Loucy (cell line): ENCODE results near the gene KCNJ5.

Experiments
- H2AFZ ChIP-seq: fragments of 200-600 bp; sonication (generic); 2 replicates; pipeline ENCODE4 v1.6.0; 2016; ENCODE audit warnings: antibody characterized with exemption, mild to moderate bottlenecking, low read length, moderate library complexity
- H3F3A ChIP-seq: fragments of 200-600 bp; 2 replicates; pipeline ENCODE4 v1.6.0; 2016; ENCODE audit warnings: antibody characterized with exemption, low read depth, mild to moderate bottlenecking
- H3K27me3 ChIP-seq: fragments of 200-600 bp; sonication (generic); 2 replicates; pipeline ENCODE4 v1.6.1; 2014; ENCODE audit warnings: low read length, mild to moderate bottlenecking; ENCODE audit not compliant: insufficient read depth, poor library complexity, severe bottlenecking
- H3K36me3 ChIP-seq: fragments of 200-600 bp; sonication (generic); 2 replicates; pipeline ENCODE4 v1.6.1; 2016; ENCODE audit warnings: low read length; ENCODE audit not compliant: insufficient read depth
- H3K4me1 ChIP-seq: fragments of 200-600 bp; sonication (generic); 2 replicates; pipeline ENCODE4 v1.5.1; 2014; ENCODE audit warnings: low read length, mild to moderate bottlenecking; ENCODE audit not compliant: insufficient read depth, poor library complexity, severe bottlenecking
- H3K4me2 ChIP-seq: fragments of 200-600 bp; sonication (generic); 2 replicates; pipeline ENCODE4 v1.6.0; 2014; ENCODE audit warnings: antibody characterized with exemption, low read length, low read depth, mild to moderate bottlenecking; ENCODE audit not compliant: poor library complexity, severe bottlenecking
- H3K4me3 ChIP-seq: fragments of 200-600 bp; sonication (generic); 2 replicates; pipeline ENCODE4 v1.5.1; 2014; ENCODE audit warnings: low read length, mild to moderate bottlenecking, mixed read lengths; ENCODE audit not compliant: poor library complexity, severe bottlenecking
- H3K79me2 ChIP-seq: fragments of 200-600 bp; sonication (generic); 2 replicates; pipeline ENCODE4 v1.6.1; 2014; ENCODE audit warnings: low read length; ENCODE audit not compliant: insufficient read depth
- H3K9ac ChIP-seq: fragments of 200-600 bp; sonication (generic); 2 replicates; pipeline ENCODE4 v1.6.0; 2014; ENCODE audit warnings: mild to moderate bottlenecking, low read depth, low read length, moderate library complexity; ENCODE audit not compliant: poor library complexity, severe bottlenecking
- H3K9me2 ChIP-seq: fragments of 200-600 bp; sonication (generic); replicated peaks from 2 replicates; pipeline ENCODE4 v1.6.1; 2016; ENCODE audit warnings: low read depth, low read length, mixed read lengths
- H3K9me3 ChIP-seq: fragments of 200-600 bp; sonication (generic); 2 replicates; pipeline ENCODE4 v1.6.1; 2014; ENCODE audit warnings: mild to moderate bottlenecking, antibody characterized with exemption, low read length, low read depth; ENCODE audit not compliant: insufficient read depth
- H4K20me1 ChIP-seq: fragments of 200-600 bp; sonication (generic); 2 replicates; pipeline ENCODE4 v1.6.0; 2014; ENCODE audit warnings: antibody characterized with exemption, low read length, mild to moderate bottlenecking; ENCODE audit not compliant: insufficient read depth, poor library complexity, severe bottlenecking
- EZH2phosphoT487 ChIP-seq: fragments of 200-600 bp; IDR thresholded peaks from 2 replicates; pipeline ENCODE4 v1.6.1; 2018; ENCODE audit warnings: antibody characterized with exemption, mild to moderate bottlenecking, moderate library complexity, borderline replicate concordance
- TF ChIP-seq, protein P1 (sequence below): fragments of 200-600 bp; sonication (generic); conservative IDR thresholded peaks from 2 replicates; pipeline ENCODE4 v1.5.1; 2014; ENCODE audit warnings: mild to moderate bottlenecking, antibody characterized with exemption, low read length

Gene KCNJ5

DNA sequence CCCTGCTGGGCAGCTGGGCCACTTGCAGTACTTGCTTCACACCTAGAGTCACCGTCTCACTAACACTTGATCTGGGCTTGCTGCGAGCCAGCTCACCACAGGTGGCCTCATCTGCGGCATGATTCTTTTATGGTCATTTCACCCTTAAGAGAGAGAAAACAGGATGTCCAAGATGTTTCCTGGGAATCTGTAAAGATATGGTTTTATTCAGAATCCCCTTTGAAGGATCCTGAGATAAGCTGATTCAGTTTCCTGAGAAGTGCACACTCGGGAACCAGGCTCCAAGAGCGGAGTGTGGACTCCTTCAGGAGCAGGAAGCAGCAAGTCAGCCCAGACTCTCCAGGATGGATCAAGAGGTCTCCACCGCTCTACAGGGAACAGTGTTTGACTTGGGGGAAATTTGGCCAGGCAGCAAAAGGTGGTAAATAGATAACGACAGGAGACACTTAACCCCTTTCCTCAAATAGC lies 73.3 kb downstream of the KCNJ5 start:
- no peaks in the 10 kb centered on the region for H3K27me3 ChIP-seq
- peak overlapping the region; percentile 53 for H3K4me2 ChIP-seq
- H3K4me1 ChIP-seq: peaks cover 20% of the 10 kb centered on the region
- no peaks in the 10 kb centered on the region for H3F3A ChIP-seq
- no peaks in the 10 kb centered on the region for H3K9me2 ChIP-seq
- H2AFZ ChIP-seq: no peak overlapping the region
- H3K9ac ChIP-seq: no peak overlapping the region
- H3K36me3 ChIP-seq: peaks cover 7% of the 10 kb centered on the region; the same call in 1 of the 2 replicates
- H4K20me1 ChIP-seq: no peaks in the 10 kb centered on the region
- H3K79me2 ChIP-seq: no peaks in the 10 kb centered on the region
- TF ChIP-seq EZH2phosphoT487: no peak
- TF ChIP-seq, protein P1, sequence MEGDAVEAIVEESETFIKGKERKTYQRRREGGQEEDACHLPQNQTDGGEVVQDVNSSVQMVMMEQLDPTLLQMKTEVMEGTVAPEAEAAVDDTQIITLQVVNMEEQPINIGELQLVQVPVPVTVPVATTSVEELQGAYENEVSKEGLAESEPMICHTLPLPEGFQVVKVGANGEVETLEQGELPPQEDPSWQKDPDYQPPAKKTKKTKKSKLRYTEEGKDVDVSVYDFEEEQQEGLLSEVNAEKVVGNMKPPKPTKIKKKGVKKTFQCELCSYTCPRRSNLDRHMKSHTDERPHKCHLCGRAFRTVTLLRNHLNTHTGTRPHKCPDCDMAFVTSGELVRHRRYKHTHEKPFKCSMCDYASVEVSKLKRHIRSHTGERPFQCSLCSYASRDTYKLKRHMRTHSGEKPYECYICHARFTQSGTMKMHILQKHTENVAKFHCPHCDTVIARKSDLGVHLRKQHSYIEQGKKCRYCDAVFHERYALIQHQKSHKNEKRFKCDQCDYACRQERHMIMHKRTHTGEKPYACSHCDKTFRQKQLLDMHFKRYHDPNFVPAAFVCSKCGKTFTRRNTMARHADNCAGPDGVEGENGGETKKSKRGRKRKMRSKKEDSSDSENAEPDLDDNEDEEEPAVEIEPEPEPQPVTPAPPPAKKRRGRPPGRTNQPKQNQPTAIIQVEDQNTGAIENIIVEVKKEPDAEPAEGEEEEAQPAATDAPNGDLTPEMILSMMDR: no peak
- H3K9me3 ChIP-seq: no peaks in the 10 kb centered on the region
- H3K4me3 ChIP-seq: no peak overlapping the region

DNA sequence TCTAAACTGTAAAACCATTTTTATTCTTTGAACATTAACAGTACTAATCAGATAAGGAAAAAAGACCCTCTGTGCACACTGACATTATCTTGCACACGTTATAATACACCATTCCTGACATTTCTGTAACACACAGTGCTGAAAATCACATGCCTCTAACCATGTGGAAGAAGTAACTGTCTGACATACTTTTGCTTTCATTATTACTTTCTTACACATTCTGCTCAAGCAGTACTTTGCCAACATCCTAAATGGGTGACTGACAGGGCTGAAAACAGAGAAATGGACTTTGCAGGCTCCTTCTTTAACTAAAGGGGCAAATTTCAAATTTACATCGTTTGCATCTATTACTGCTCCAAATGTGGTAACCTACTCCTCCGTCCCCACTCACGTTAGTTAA lies 74.3 kb downstream of the KCNJ5 start:
- Histone ChIP-seq H2AFZ (no peak overlapping the region; the same call in 1 of the 2 replicates), H3K36me3 (peaks cover 17% of the 10 kb centered on the region; the same call in 1 of the 2 replicates), H3K9ac (peak overlapping the region; percentile 17), H3K4me3 (peak overlapping the region; percentile 39), H3F3A (no peaks in the 10 kb centered on the region), H3K4me1 (peaks cover 23% of the 10 kb centered on the region), H3K27me3 (no peaks in the 10 kb centered on the region), H3K4me2 (peak overlapping the region; percentile 53), H3K79me2 (no peaks in the 10 kb centered on the region), H4K20me1 (no peaks in the 10 kb centered on the region), H3K9me3 (no peaks in the 10 kb centered on the region), H3K9me2 (no peaks in the 10 kb centered on the region)
- TF ChIP-seq EZH2phosphoT487: no peak
- TF ChIP-seq, protein P1: no peak

DNA sequence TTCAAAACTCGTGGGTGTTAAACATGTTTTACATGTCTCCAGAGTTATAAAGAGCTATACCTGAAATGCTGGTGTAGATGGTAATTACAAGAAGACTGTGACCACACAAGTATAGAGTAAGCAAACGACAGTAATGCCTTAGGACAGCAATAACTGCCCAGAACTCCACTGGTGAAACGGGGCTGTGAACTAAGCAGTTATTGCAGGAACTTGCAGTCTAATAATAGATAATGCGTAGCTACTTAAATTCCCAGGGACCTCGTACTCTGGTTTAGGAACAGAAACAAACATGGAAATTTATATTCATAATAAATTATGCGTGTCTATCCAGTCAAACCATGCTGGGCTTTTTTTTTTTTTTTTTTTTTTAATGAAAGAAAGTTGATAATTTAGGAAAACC lies 76.4 kb downstream of the KCNJ5 start:
- no peaks in the 10 kb centered on the region for H3K27me3 ChIP-seq

More for the DNA sequence above, 76.4 kb downstream of the KCNJ5 start:
- Histone ChIP-seq H3K36me3 (peaks cover 24% of the 10 kb centered on the region; the same call in 1 of the 2 replicates), H3K9me2 (no peaks in the 10 kb centered on the region), H3K4me1 (peaks cover 29% of the 10 kb centered on the region), H3K4me3 (no peak overlapping the region), H3K9me3 (no peaks in the 10 kb centered on the region), H2AFZ (no peak overlapping the region), H3K79me2 (no peaks in the 10 kb centered on the region), H3K9ac (no peak overlapping the region), H3K4me2 (no peak overlapping the region), H4K20me1 (no peaks in the 10 kb centered on the region), H3F3A (no peaks in the 10 kb centered on the region)
- no peak for TF ChIP-seq EZH2phosphoT487
- TF ChIP-seq, protein P1: no peak
